Left lobe of liver (tissue), 2 donors: ENCODE measurements around the gene HCFC1. TPM values are rescaled to one million over a fixed set of nuclear protein-coding genes. Genes with fewer than 3 reads are reported as not detected.
A peak's percentile ranks its signal among the peaks of the same experiment; 100 is the strongest.
"Not testable (repeated sequence)": the region's sequence is repeated elsewhere in the genome, so short reads cannot be mapped to it uniquely, and the experiment has no call there.

ENCODE experiments used
- ATAC-seq: fragments of 200-7000 bp; cut with Tn5 transposase; one replicate; pipeline ENCODE4 v1.9.1; 2020; ENCODE audit warnings: mild to moderate bottlenecking, moderate library complexity
- DNase-seq: peaks from one replicate; pipeline ENCODE4 v3.0.0-alpha.2; 2020; ENCODE audit warnings: low spot score
- total RNA-seq: library from RNA; stranded (reverse); gene quantifications from one replicate; pipeline ENCODE4 v1.2.1, GENCODE V29; 2021
- donor health status: DM: no; HTN: no; CAD: no; lungs with moderate emphysema.
- donor health status: DM: no; HTN: yes; CAD: no.

HCFC1 gene
- total RNA-seq, 1 donor from 2014 or later = 17.2 TPM

- peak; percentile 77 for ATAC-seq
- DNase-seq = peak; percentile 59
Observed at GRCh38 chrX:154010330-154011087, 38.9 kb upstream of the HCFC1 start.

GRCh38 chrX:154008521-154008920 lies 36.9 kb upstream of the HCFC1 start:
- ATAC-seq = no peak
- no peak for DNase-seq

GRCh38 chrX:154006947-154007346 lies 35.3 kb upstream of the HCFC1 start:
- DNase-seq = no peak
- no peak for ATAC-seq

- ATAC-seq (no peak), DNase-seq (no peak)
Observed at GRCh38 chrX:154004315-154004714, 32.7 kb upstream of the HCFC1 start.

GRCh38 chrX:154002215-154002719 lies 30.6 kb upstream of the HCFC1 start:
- ATAC-seq = peak; percentile 34
- DNase-seq = no peak

GRCh38 chrX:154000051-154000450 lies 28.4 kb upstream of the HCFC1 start:
- no peak for DNase-seq
- no peak for ATAC-seq

DNA sequence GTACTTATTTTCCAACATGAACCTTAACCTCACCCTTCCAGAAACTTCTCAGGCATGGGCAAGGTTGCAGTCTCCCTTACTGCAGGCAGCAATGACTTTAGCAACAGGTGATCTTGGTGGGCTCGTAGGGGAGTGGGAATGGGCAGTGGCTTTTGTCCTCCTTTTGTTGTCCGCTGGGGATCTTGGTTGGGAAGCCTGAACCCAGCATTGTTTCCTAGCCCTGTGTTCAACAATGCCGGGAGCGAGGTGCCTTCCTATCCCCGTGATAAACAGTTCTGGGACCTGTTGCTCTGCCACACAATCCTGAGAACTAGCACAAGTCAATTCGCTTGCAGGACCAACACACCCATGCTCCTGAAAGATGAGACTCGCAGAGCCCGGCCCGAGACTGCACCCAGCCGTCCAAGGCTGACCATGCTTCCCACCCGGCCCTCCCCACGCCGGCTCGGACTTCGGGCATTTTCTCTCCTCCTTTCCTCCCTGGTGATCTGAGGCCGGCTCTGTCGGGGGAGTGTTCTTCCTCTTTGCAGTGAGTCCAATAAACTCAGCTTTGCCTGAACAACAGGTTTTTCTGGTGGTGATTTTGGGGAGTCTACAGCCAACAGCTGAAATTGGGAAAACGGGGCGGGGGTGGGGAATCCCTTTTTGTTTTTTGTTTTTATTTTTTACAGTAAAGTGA lies 27.9 kb upstream of the HCFC1 start:
- DNase-seq = no peak

GRCh38 chrX:153995504-153995903 lies 23.9 kb upstream of the HCFC1 start:
- no peak for ATAC-seq
- no peak for DNase-seq

More for the DNA sequence above, 27.9 kb upstream of the HCFC1 start:
- ATAC-seq = no peak

GRCh38 chrX:153994398-153994797 lies 22.8 kb upstream of the HCFC1 start:
- not testable (repeated sequence) for ATAC-seq

GRCh38 chrX:153993978-153994377 lies 22.4 kb upstream of the HCFC1 start:
- ATAC-seq = no peak
- no peak for DNase-seq

More at GRCh38 chrX:153994398-153994797, 22.8 kb upstream of the HCFC1 start:
- not testable (repeated sequence) for DNase-seq

GRCh38 chrX:153993079-153993478 lies 21.5 kb upstream of the HCFC1 start:
- ATAC-seq (no peak), DNase-seq (no peak)

- ATAC-seq = no peak
- no peak for DNase-seq
Observed at GRCh38 chrX:153992180-153992579, 20.6 kb upstream of the HCFC1 start.

DNA sequence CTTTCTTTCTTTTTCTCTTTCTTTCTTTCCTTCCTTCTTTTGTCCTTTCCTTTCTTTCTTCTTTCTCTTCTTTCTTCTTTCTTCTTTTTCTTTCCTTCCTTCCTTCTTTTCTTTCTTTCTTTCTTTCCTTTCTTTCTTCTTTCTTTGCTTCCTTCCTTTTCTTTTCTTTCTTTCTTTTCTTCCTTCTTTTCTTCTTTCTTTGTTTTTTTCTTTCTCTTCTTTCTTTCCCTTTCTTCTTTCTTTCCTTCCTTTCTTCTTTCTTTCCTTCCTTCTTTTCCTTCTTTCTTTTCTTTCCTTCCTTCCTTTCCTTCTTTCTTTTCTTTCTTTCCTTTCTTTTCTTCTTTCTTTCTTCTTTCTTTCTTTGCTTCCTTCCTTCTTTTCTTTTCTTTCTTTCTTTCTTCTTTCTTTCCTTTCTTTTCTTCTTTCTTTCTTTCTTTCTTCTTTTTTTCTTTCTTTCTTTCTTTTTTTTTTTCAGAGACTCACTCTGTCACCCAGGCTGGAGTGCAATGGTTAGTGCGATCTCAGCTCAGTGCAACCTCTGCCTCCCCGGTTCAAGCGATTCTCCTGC lies 19.5 kb upstream of the HCFC1 start:
- DNase-seq (no peak), ATAC-seq (no peak)

DNA sequence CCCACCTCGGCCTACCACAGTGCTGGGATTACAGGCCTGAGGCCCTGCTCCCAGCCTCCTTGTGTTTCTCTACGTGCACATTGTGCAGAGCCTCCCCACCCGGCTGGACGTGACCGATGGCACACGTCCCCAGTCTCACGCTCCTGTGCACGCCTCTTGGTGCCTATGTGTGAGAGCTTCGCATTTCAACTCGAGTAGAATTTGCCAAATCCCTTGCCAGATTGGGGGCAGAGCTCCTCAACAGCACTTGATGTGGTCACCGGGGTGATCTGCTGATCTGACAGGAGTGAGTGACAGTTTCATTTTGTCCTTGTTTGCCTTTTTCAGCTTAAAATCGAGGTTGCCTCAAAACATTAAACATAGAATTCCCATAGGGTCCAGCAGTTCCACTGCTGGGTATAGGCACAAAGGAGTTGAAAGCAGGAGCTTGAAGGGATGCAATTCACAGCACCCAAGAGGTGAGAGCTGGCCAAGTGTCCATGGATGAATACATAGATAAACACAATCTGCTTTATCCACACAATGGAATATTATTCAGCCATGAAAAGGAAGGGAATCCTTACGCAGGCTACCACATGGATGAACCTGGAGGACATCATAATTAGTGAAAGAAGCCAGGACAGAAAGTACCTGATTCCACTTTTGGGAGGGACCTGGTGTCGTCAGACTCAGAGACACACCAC lies 18.5 kb upstream of the HCFC1 start:
- no peak for ATAC-seq
- DNase-seq = no peak

DNA sequence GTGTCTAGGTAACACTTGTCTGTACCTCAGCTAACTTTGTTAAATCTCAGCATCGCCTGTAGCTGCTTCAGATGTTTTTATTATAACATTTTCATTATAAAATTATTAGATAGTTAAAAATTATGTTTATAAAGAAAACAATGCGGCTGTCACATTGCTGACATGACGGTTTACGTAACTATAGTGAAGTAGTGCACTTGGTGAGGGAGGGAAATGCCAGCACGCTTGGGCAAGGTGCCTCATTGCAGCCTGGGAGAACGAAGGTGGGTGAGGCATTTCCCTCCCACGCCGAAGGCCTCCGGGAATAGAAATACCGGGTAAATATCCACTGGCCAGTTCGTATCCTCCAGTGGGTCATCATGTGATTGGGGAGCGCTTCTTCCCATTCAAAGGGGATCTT lies 16.9 kb upstream of the HCFC1 start:
- DNase-seq (no peak), ATAC-seq (no peak)

GRCh38 chrX:153984351-153985178 lies 12.9 kb upstream of the HCFC1 start:
- ATAC-seq (peak; percentile 57), DNase-seq (peak; percentile 80)

DNA sequence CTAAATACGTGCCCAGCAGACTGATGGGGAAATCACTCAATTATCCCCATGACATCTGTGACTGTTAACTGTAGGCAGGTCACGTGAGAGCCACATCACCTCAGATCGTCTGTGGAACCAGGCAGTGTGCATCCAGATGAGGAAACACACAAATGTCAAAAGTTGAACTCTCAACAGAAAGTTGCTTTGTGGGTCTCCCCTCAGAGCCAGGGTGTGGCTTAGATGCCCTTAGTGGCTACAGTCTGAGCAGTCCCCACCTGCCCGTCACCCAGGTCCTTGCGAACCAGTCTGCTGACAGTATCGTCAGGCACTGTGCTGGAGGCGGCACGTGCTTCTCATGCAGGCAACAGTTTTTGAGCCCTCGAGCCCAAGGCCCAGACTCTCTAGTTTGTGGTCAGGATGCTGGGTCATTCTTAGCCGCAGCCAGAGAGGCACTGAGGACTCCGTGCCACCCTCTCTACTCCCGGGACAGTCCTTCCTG lies 11.7 kb upstream of the HCFC1 start:
- DNase-seq (no peak), ATAC-seq (no peak)

DNA sequence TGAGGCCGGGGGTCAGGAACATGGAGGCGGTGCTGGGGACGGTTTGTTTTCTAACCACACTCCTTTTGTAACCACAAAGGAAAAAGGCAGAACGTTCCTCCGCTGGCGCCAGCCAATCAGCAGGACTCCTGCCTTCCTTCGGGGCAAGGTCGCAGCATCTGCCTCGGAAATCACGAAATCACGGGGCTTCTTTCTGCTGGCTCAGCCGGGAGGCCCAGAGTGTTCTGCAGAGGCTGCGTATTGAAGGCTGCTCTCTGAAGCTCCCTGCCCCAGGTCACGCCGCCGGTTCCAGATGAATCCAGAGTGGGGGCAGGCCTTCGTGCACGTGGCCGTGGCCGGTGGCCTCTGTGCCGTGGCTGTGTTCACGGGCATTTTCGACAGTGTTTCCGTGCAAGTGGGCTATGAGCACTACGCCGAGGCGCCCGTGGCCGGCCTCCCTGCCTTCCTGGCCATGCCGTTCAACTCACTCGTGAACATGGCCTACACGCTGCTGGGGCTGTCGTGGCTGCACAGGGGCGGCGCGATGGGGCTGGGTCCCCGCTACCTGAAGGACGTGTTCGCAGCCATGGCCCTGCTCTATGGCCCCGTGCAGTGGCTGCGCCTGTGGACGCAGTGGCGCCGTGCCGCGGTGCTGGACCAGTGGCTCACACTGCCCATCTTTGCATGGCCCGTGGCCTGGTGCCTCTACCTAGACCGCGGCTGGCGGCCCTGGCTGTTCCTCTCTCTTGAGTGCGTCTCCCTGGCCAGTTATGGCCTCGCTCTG lies 10.3 kb upstream of the HCFC1 start:
- DNase-seq (no peak), ATAC-seq (no peak)

DNA sequence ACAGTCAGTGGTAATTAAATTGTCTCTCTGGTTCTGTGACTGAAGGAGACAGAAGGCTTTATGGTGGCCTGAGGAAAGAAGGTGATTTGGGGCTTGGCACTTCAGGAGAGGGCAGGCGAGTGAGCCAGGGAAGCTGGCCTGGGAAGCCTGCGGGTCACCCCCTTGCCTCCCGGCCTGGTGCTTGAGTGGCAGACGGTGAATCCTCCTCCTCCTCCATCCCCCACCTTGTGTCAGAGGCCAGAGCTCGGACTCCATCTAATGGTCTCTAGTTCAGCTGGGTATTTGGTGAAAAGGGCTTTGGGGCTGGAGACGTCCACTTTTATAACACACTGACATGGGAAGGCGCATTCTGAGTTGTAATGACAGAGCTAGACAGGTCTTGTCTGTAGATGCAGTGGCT lies 9.6 kb upstream of the HCFC1 start:
- ATAC-seq (no peak), DNase-seq (no peak)
